Activated CD8-positive, alpha-beta T cell treated with anti-CD3 and anti-CD28 coated beads, Interleukin-2, amount 10 ng/mL, durations not matched to agents 7 days and 5 days (primary cell): ENCODE data around the gene FBLN1. TPM values are rescaled to one million over a fixed set of nuclear protein-coding genes. Genes with fewer than 3 reads are reported as not detected.
A peak's percentile ranks its signal among the peaks of the same experiment; 100 is the strongest.

Experiments used
- ATAC-seq: fragments of 150-1000 bp; cut with Tn5 transposase; one replicate; pipeline ENCODE4 v1.10.0; 2021; ENCODE audit warnings: moderate library complexity
- CTCF ChIA-PET: fragments of 350-600 bp; sonication (Branson Sonifier 250); formaldehyde crosslinking; loops from one replicate; lab custom pipeline; 2021; ENCODE audit warnings: antibody characterized with exemption; lab: Charles Lee
- POLR2A ChIA-PET: fragments of 350-600 bp; sonication (Branson Sonifier 250); formaldehyde crosslinking; loops from one replicate; lab custom pipeline; 2021; ENCODE audit warnings: antibody characterized with exemption; lab: Charles Lee
- DNase-seq: peaks from one replicate; pipeline ENCODE4 v3.0.0-alpha.2; 2020
- H3K27ac Mint-ChIP-seq: one replicate; pipeline ENCODE4 v1.8.0; 2021; ENCODE audit warnings: mild to moderate bottlenecking, mixed read lengths
- H3K27me3 Mint-ChIP-seq: one replicate; pipeline ENCODE4 v1.8.0; 2021; ENCODE audit warnings: low read depth, mixed read lengths
- H3K36me3 Mint-ChIP-seq: one replicate; pipeline ENCODE4 v1.8.0; 2021; ENCODE audit warnings: low read depth, mixed read lengths
- H3K4me1 Mint-ChIP-seq: one replicate; pipeline ENCODE4 v1.8.0; 2021; ENCODE audit warnings: low read depth, mixed read lengths
- H3K4me3 Mint-ChIP-seq: one replicate; pipeline ENCODE4 v1.8.0; 2021; ENCODE audit warnings: mild to moderate bottlenecking, mixed read lengths
- H3K9me3 Mint-ChIP-seq: one replicate; pipeline ENCODE4 v1.8.0; 2022; ENCODE audit warnings: mixed read lengths; ENCODE audit not compliant: insufficient read depth
- total RNA-seq, 2 experiments: library from RNA; stranded (reverse); gene quantifications; one replicate each; pipeline ENCODE4 v1.2.3, GENCODE V29; 2021

FBLN1 gene
- total RNA-seq, 2 experiments from 2014 or later, result not detected

GRCh38 chr22:45547731-45548130, 45.0 kb downstream of the FBLN1 start:
- CTCF ChIA-PET, result no interaction called here
- no peak for ATAC-seq
- Mint-ChIP-seq H3K36me3 (no peaks in the 10 kb centered on the region), H3K9me3 (no peaks in the 10 kb centered on the region), H3K27me3 (no peaks in the 10 kb centered on the region), H3K4me1 (no peaks in the 10 kb centered on the region), H3K4me3 (no peak overlapping the region), H3K27ac (no peak overlapping the region)
- DNase-seq, result no peak
- POLR2A ChIA-PET, result no interaction called here

DNA sequence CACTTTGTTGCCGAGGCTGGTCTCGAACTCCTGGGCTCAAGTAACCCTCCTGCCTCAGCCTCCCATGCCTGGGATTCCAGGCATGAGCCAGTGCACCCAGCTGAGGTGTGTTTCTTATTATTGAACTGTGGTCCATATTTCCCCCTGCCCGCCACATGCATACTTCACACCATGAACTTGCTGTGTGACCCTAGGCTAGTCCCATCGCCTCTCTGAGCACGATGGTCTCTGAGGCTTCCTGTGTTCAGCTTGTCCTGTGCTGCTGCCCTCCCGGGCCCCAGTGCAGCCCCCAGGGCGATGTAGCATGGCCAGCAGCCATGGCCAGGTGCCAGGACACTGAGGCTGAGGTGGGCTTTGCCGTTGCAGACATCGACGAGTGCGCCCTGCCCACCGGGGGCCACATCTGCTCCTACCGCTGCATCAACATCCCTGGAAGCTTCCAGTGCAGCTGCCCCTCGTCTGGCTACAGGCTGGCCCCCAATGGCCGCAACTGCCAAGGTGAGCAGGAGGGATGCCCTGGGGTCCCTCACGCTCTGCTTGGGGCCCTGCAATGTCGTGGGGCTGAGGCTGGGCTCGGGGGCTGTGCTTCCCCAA, 45.7 kb downstream of the FBLN1 start:
- ATAC-seq, result no peak
- no peaks in the 10 kb centered on the region for H3K36me3 Mint-ChIP-seq
- H3K27me3 Mint-ChIP-seq, result no peaks in the 10 kb centered on the region
- no peak overlapping the region for H3K4me3 Mint-ChIP-seq
- no peak overlapping the region for H3K27ac Mint-ChIP-seq
- no peaks in the 10 kb centered on the region for H3K4me1 Mint-ChIP-seq
- no peaks in the 10 kb centered on the region for H3K9me3 Mint-ChIP-seq
- CTCF ChIA-PET, result no interaction called here
- POLR2A ChIA-PET, result no interaction called here
- DNase-seq, result no peak

GRCh38 chr22:45548991-45549761, 46.5 kb downstream of the FBLN1 start:
- Mint-ChIP-seq H3K27ac (no peak overlapping the region), H3K4me3 (no peak overlapping the region), H3K9me3 (no peaks in the 10 kb centered on the region), H3K4me1 (peaks cover 2% of the 10 kb centered on the region), H3K27me3 (no peaks in the 10 kb centered on the region), H3K36me3 (no peaks in the 10 kb centered on the region)
- ChIA-PET CTCF (no interaction called here), POLR2A (no interaction called here)
- DNase-seq (no peak), ATAC-seq (no peak)

DNA sequence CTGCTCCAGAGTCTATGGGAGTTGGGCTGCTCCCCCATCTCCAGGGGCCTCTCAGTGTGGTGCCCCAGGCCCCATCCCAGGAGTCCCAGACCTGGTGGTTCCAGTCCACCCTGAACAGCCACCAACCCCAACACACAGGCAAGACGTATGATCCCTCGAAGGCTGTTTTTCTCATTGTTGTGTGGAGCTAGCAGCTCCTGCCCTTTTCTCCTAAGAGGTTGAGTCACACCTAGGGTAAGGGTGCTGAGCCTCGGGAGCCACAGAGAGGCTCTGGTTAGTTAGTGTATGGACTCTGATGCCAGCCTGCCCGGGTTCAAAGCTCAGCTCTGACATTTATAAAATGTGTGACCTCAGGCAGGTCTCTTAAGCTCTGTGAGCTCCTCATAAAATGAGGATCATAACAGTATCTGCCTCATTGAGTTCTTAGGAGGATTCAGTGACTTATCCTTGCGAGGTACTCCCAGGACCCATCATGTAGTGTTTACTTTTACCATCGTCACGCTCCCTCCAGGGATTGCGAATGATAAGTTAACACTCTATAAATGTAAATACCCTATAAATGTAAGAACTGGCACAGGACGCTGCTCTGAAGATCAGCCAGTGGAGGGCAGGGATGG, 47.2 kb downstream of the FBLN1 start:
- ChIA-PET POLR2A (no interaction called here), CTCF (no interaction called here)
- no peaks in the 10 kb centered on the region for H3K36me3 Mint-ChIP-seq
- no peak for ATAC-seq
- H3K9me3 Mint-ChIP-seq, result no peaks in the 10 kb centered on the region
- DNase-seq, result no peak
- H3K4me3 Mint-ChIP-seq, result no peak overlapping the region
- H3K27me3 Mint-ChIP-seq, result no peaks in the 10 kb centered on the region
- peaks cover 2% of the 10 kb centered on the region for H3K4me1 Mint-ChIP-seq
- no peak overlapping the region for H3K27ac Mint-ChIP-seq

DNA sequence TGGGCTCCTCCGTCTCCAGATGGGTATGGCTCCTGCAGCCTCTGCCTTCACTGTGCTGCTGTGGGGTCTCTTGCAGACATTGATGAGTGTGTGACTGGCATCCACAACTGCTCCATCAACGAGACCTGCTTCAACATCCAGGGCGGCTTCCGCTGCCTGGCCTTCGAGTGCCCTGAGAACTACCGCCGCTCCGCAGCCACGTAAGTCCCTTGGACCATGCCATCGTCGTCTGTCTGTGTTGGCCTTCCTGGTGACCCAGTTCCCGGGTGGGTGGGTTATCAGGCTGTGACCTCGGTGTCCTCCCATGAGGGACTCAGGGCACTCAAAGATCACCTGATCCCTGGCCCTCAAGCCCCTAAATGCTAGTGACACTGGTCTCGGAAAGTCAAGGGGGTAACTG, 47.7 kb downstream of the FBLN1 start:
- H3K27me3 Mint-ChIP-seq, result no peaks in the 10 kb centered on the region
- H3K36me3 Mint-ChIP-seq, result no peaks in the 10 kb centered on the region
- H3K4me1 Mint-ChIP-seq, result peaks cover 2% of the 10 kb centered on the region
- ChIA-PET CTCF (no interaction called here), POLR2A (no interaction called here)
- ATAC-seq, result no peak
- H3K9me3 Mint-ChIP-seq, result no peaks in the 10 kb centered on the region
- H3K27ac Mint-ChIP-seq, result no peak overlapping the region
- H3K4me3 Mint-ChIP-seq, result no peak overlapping the region
- no peak for DNase-seq

DNA sequence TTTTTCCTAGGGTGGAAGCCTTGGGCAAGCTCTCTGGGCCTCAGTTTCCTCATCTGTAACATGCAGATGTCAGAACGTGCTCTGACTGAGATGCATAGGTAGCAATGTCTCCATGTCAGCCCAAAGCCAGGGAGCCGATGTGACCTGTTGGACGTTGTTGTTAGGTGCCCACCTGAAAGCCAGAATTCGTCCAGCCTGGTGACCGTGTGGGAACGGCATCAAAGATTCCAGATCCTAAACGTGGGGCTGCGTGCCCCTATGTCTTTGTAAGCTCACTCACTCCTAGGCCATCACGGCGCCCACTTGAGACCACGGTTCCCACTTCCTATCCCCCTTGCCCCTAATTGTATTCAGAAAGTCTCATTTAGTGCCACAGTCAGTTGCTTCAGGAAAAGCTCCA, 48.2 kb downstream of the FBLN1 start:
- H3K4me1 Mint-ChIP-seq, result peaks cover 2% of the 10 kb centered on the region
- H3K9me3 Mint-ChIP-seq, result no peaks in the 10 kb centered on the region
- no peaks in the 10 kb centered on the region for H3K27me3 Mint-ChIP-seq
- CTCF ChIA-PET, result interaction anchor here (0.6 kb wide), 1 partner anchor 158 kb away, joined by 3 read pairs; no protein-coding TSS in a partner anchor
- H3K36me3 Mint-ChIP-seq, result no peaks in the 10 kb centered on the region
- ATAC-seq (no peak), DNase-seq (no peak)
- POLR2A ChIA-PET, result no interaction called here
- no peak overlapping the region for H3K27ac Mint-ChIP-seq
- no peak overlapping the region for H3K4me3 Mint-ChIP-seq

DNA sequence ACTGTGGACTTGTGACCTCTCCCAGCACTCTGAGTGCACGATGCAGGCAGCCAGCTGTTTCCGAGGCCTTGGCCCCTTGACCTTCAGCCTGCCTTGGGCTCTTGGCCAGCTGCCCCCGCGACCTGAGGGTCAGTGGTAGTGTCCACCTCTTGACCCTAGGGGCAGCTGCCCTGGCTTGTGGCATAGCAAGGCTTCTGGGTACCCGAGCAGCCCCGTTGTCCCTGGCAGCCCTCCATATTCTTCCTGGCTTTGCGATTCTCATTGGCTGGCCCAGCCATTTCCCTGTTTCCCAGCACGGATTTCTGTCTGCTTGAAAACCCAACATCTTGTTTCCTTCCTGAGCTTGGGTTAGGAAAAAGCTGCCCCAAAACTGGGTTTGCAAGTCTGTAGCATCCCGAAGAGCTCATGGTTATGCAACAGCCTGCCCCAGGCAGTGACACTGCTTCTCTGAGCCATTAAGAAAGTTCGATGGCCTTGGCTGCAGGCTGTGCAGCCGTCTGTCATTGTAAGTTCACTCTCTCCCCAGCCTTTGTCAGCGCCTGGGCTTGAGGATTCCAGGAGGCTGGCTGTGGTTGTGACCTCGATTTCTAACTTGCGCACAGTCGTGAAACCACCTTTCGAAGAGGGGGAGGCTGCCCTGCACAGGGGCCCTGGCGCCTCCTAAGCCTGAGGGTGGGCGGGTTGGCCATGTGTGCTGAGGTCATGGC, 48.8 kb downstream of the FBLN1 start:
- Mint-ChIP-seq H3K4me3 (no peak overlapping the region), H3K27me3 (no peaks in the 10 kb centered on the region), H3K4me1 (peaks cover 2% of the 10 kb centered on the region), H3K9me3 (no peaks in the 10 kb centered on the region), H3K27ac (no peak overlapping the region), H3K36me3 (no peaks in the 10 kb centered on the region)
- DNase-seq (no peak), ATAC-seq (no peak)
- ChIA-PET CTCF (interaction anchor here (0.6 kb wide), 1 partner anchor 158 kb away, joined by 3 read pairs; no protein-coding TSS in a partner anchor), POLR2A (no interaction called here)

DNA sequence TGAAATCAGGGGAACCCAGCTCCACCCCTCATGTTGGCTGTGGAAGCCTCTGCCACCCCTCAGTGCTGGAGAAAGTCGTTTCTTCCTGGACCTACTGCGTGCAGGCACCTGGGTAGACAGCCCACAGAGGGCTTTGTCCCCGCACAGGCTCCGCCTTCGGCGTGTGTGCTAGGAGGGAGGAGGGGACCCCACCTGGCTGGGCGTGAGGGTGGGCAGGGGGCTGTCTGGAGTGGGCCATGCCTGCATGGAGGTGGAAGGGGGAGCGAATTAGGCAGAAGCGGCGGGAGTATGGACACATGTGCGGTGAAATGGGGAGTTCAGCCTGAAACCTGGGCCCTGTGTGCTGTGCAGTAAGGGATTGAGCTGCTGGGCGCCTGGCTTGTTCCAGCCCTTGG, 49.3 kb downstream of the FBLN1 start:
- Mint-ChIP-seq H3K27me3 (no peaks in the 10 kb centered on the region), H3K9me3 (no peaks in the 10 kb centered on the region), H3K4me1 (peaks cover 2% of the 10 kb centered on the region), H3K27ac (no peak overlapping the region), H3K36me3 (no peaks in the 10 kb centered on the region), H3K4me3 (no peak overlapping the region)
- ATAC-seq, result no peak
- ChIA-PET CTCF (no interaction called here), POLR2A (no interaction called here)
- no peak for DNase-seq

DNA sequence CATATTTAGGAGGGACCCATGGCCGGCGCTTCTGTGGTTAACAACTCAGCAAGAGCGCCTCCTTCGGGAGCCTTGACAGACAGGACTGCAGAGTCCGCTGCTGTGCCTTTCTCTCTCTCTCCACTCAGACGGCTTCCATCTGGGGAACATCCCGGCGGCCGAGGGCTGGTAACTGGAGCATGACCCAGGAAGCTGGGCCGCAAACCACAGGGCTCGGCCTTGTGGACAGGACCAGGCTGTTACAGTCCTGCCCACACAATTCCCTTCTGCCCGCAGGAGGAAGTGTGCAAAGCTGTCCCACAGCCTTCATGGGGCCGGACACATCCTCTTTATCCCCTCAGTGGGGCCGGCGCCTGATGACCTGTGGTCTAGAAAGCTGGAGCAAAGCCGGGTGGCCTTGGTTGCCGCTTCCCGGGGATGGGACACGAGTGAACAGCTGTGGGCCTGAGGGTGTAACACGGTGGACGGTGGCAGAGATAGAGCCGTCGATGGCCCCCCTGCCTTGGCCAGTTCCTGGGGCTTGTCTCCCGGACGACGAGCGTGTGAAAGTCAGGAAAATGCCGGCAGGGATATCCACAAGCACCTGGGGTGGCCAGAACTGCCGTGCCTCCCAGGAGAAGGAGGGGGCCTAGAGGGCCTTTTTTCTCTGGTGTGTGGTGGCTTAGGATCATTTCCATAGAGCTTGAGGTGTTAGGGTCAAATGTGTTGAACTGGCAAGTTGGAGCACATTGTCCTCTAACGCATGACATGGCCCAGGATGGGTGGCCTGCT, 50.1 kb downstream of the FBLN1 start:
- H3K4me3 Mint-ChIP-seq, result no peak overlapping the region
- H3K9me3 Mint-ChIP-seq, result no peaks in the 10 kb centered on the region
- H3K27me3 Mint-ChIP-seq, result no peaks in the 10 kb centered on the region
- DNase-seq (no peak), ATAC-seq (no peak)
- H3K36me3 Mint-ChIP-seq, result no peaks in the 10 kb centered on the region
- POLR2A ChIA-PET, result interaction anchor here (0.6 kb wide), 1 partner anchor 402 kb away, joined by 3 read pairs; no protein-coding TSS in a partner anchor
- CTCF ChIA-PET, result interaction anchor here (1.4 kb wide), 1 partner anchor 26 kb away, joined by 4 read pairs; no protein-coding TSS in a partner anchor
- peaks cover 2% of the 10 kb centered on the region for H3K4me1 Mint-ChIP-seq
- H3K27ac Mint-ChIP-seq, result no peak overlapping the region

DNA sequence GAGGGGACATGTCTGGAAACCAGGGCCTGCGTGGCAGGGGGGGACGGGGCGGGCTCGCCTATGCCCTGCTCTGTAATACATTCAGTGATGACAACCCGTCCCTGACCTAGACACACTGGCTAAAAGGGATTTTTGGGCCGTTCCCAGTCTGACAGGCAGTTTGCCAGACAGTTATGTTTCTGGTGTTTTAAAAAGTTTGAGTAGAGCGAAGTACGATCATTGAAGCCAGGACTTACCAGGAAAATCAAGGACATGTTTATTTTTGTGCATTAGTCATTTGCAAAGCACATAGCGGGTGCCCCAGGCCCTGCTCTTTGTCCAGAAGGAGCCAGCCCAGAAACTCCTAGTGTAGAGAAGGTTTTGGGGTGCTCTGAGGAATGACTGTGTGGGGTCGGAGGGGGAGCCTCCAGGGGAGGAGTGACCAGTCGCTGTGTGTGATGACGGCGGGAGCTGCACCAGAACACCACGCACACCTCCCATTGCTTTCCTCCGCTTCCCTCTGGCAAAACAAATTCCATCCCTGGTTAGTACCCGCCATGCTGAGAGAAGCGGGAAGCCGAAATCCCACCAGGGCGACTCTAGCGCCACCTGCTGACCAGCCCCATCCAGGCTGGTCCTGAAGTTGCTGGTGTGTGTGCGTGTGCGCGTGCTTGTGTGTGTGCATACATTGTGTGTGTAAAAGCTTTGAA, 50.8 kb downstream of the FBLN1 start:
- ATAC-seq (peak; percentile 63), DNase-seq (peak; percentile 65)
- H3K9me3 Mint-ChIP-seq, result no peaks in the 10 kb centered on the region
- CTCF ChIA-PET, result interaction anchor here (0.8 to 1.4 kb wide), 9 partner anchors 14 to 310 kb away, joined by 3 to 8 read pairs (median 4); no protein-coding TSS in a partner anchor
- no peak overlapping the region for H3K4me3 Mint-ChIP-seq
- peaks cover 2% of the 10 kb centered on the region for H3K4me1 Mint-ChIP-seq
- H3K36me3 Mint-ChIP-seq, result no peaks in the 10 kb centered on the region
- no peaks in the 10 kb centered on the region for H3K27me3 Mint-ChIP-seq
- no peak overlapping the region for H3K27ac Mint-ChIP-seq
- POLR2A ChIA-PET, result interaction anchor here (0.6 kb wide), 1 partner anchor 401 kb away, joined by 3 read pairs; no protein-coding TSS in a partner anchor

- Mint-ChIP-seq H3K36me3 (no peaks in the 10 kb centered on the region), H3K4me1 (peaks cover 2% of the 10 kb centered on the region), H3K4me3 (no peak overlapping the region), H3K9me3 (no peaks in the 10 kb centered on the region), H3K27me3 (no peaks in the 10 kb centered on the region), H3K27ac (no peak overlapping the region)
- DNase-seq (no peak), ATAC-seq (peak; percentile 23)
- ChIA-PET POLR2A (no interaction called here), CTCF (interaction anchor here (0.8 to 1.4 kb wide), 9 partner anchors 13 to 309 kb away, joined by 3 to 8 read pairs (median 4); no protein-coding TSS in a partner anchor)
These were observed 51.3 kb downstream of the FBLN1 start for GRCh38 chr22:45554040-45554406.
